ENCODE results near the gene RNF34.

GRCh38 chr12:121423253-121423652 is 23.3 kb downstream of the RNF34 start:
- TF ChIP-seq EP300 (IDR thresholded peaks at IDR 0.05; ENCODE audit: low read depth): no peak
- no peak for TF ChIP-seq POLR2AphosphoS5 (IDR thresholded peaks at IDR 0.05)
